Measurements from ENCODE around the gene A3GALT2. TPM values are rescaled to one million over a fixed set of nuclear protein-coding genes. Genes with fewer than 3 reads are reported as not detected.

Gene A3GALT2
- total RNA-seq, 1 experiment from 2014 or later: not detected

- Mint-ChIP-seq H3K9me3 (peaks cover 5% of the 10 kb centered on the region; the same call in 1 of the 2 replicates), H3K27me3 (ENCODE audit: low read depth) (peaks cover 58% of the 10 kb centered on the region), H3K27ac (no peak overlapping the region), H3K36me3 (peaks cover 3% of the 10 kb centered on the region; the same call in 1 of the 2 replicates), H3K4me1 (peaks cover 3% of the 10 kb centered on the region; the same call in 1 of the 2 replicates), H3K4me3 (peak overlapping the region; percentile 55)
- ATAC-seq: peak; percentile 73
- DNase-seq (ENCODE audit: low spot score): peak; percentile 40
- POLR2A ChIA-PET: no interaction called here
- CTCF ChIA-PET: interaction anchor here (1.2 to 4.4 kb wide), 3 partner anchors 12 to 180 kb away, joined by 5 to 28 read pairs (median 7); no protein-coding TSS in a partner anchor
- TF ChIP-seq ZNF532 (CRISPR knock-in tag; IDR thresholded peaks at IDR 0.05; ENCODE audit: borderline replicate concordance) (no peak), ZBTB21 (CRISPR knock-in tag; IDR thresholded peaks at IDR 0.05; ENCODE audit: borderline replicate concordance) (no peak), NFE2L1 (CRISPR knock-in tag; IDR thresholded peaks at IDR 0.05) (peak; percentile 40; the same call in 1 of the 2 replicates), ATF3 (CRISPR knock-in tag; conservative IDR thresholded peaks at IDR 0.05) (no peak), ZNF138 (CRISPR knock-in tag; conservative IDR thresholded peaks at IDR 0.05) (no peak), ZNF425 (CRISPR knock-in tag; conservative IDR thresholded peaks at IDR 0.05) (no peak), TEAD1 (CRISPR knock-in tag; IDR thresholded peaks at IDR 0.05) (0 out of 2 replicates have a peak, but pooled peaks have one; percentile 44), MYBL2 (CRISPR knock-in tag; IDR thresholded peaks at IDR 0.05) (0 out of 2 replicates have a peak, but pooled peaks have one; percentile 25), ZMAT4 (CRISPR knock-in tag; IDR thresholded peaks at IDR 0.05) (no peak), ZNF317 (CRISPR knock-in tag; IDR thresholded peaks at IDR 0.05; ENCODE audit: borderline replicate concordance, low read depth) (0 out of 2 replicates have a peak, but pooled peaks have one; percentile 7), IRF2 (CRISPR knock-in tag; IDR thresholded peaks at IDR 0.05; ENCODE audit: borderline replicate concordance, low read depth) (no peak)
- TF ChIP-seq, protein P1, sequence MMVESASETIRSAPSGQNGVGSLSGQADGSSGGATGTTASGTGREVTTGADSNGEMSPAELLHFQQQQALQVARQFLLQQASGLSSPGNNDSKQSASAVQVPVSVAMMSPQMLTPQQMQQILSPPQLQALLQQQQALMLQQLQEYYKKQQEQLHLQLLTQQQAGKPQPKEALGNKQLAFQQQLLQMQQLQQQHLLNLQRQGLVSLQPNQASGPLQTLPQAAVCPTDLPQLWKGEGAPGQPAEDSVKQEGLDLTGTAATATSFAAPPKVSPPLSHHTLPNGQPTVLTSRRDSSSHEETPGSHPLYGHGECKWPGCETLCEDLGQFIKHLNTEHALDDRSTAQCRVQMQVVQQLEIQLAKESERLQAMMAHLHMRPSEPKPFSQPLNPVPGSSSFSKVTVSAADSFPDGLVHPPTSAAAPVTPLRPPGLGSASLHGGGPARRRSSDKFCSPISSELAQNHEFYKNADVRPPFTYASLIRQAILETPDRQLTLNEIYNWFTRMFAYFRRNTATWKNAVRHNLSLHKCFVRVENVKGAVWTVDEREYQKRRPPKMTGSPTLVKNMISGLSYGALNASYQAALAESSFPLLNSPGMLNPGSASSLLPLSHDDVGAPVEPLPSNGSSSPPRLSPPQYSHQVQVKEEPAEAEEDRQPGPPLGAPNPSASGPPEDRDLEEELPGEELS (CRISPR knock-in tag; IDR thresholded peaks at IDR 0.05): peak; percentile 80; the same call in 1 of the 2 replicates
- TF ChIP-seq, protein P2, sequence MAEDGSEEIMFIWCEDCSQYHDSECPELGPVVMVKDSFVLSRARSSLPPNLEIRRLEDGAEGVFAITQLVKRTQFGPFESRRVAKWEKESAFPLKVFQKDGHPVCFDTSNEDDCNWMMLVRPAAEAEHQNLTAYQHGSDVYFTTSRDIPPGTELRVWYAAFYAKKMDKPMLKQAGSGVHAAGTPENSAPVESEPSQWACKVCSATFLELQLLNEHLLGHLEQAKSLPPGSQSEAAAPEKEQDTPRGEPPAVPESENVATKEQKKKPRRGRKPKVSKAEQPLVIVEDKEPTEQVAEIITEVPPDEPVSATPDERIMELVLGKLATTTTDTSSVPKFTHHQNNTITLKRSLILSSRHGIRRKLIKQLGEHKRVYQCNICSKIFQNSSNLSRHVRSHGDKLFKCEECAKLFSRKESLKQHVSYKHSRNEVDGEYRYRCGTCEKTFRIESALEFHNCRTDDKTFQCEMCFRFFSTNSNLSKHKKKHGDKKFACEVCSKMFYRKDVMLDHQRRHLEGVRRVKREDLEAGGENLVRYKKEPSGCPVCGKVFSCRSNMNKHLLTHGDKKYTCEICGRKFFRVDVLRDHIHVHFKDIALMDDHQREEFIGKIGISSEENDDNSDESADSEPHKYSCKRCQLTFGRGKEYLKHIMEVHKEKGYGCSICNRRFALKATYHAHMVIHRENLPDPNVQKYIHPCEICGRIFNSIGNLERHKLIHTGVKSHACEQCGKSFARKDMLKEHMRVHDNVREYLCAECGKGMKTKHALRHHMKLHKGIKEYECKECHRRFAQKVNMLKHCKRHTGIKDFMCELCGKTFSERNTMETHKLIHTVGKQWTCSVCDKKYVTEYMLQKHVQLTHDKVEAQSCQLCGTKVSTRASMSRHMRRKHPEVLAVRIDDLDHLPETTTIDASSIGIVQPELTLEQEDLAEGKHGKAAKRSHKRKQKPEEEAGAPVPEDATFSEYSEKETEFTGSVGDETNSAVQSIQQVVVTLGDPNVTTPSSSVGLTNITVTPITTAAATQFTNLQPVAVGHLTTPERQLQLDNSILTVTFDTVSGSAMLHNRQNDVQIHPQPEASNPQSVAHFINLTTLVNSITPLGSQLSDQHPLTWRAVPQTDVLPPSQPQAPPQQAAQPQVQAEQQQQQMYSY (CRISPR knock-in tag; IDR thresholded peaks at IDR 0.05): no peak
- TF ChIP-seq, protein P3, sequence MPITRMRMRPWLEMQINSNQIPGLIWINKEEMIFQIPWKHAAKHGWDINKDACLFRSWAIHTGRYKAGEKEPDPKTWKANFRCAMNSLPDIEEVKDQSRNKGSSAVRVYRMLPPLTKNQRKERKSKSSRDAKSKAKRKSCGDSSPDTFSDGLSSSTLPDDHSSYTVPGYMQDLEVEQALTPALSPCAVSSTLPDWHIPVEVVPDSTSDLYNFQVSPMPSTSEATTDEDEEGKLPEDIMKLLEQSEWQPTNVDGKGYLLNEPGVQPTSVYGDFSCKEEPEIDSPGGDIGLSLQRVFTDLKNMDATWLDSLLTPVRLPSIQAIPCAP (CRISPR knock-in tag; IDR thresholded peaks at IDR 0.05): peak; percentile 69; the same call in 1 of the 2 replicates
- TF ChIP-seq, protein P4, sequence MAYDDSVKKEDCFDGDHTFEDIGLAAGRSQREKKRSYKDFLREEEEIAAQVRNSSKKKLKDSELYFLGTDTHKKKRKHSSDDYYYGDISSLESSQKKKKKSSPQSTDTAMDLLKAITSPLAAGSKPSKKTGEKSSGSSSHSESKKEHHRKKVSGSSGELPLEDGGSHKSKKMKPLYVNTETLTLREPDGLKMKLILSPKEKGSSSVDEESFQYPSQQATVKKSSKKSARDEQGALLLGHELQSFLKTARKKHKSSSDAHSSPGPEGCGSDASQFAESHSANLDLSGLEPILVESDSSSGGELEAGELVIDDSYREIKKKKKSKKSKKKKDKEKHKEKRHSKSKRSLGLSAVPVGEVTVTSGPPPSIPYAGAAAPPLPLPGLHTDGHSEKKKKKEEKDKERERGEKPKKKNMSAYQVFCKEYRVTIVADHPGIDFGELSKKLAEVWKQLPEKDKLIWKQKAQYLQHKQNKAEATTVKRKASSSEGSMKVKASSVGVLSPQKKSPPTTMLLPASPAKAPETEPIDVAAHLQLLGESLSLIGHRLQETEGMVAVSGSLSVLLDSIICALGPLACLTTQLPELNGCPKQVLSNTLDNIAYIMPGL (CRISPR knock-in tag; IDR thresholded peaks at IDR 0.05): no peak; the same call in 1 of the 2 replicates
- TF ChIP-seq, protein P5, sequence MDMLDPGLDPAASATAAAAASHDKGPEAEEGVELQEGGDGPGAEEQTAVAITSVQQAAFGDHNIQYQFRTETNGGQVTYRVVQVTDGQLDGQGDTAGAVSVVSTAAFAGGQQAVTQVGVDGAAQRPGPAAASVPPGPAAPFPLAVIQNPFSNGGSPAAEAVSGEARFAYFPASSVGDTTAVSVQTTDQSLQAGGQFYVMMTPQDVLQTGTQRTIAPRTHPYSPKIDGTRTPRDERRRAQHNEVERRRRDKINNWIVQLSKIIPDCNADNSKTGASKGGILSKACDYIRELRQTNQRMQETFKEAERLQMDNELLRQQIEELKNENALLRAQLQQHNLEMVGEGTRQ (CRISPR knock-in tag; IDR thresholded peaks at IDR 0.05): no peak
- TF ChIP-seq, protein P6, sequence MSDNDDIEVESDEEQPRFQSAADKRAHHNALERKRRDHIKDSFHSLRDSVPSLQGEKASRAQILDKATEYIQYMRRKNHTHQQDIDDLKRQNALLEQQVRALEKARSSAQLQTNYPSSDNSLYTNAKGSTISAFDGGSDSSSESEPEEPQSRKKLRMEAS (CRISPR knock-in tag; IDR thresholded peaks at IDR 0.05): peak; percentile 48; the same call in 1 of the 2 replicates
These were observed 14.0 kb downstream of the A3GALT2 start for GRCh38 chr1:33306653-33307493.

Measured in WTC11 (cell line).